IgD-negative memory B cell (primary cell): ENCODE measurements around the gene SNAPC4. TPM values are rescaled to one million over a fixed set of nuclear protein-coding genes. Genes with fewer than 3 reads are reported as not detected.
A peak's percentile ranks its signal among the peaks of the same experiment; 100 is the strongest.

Experiments used
- H3K27ac Mint-ChIP-seq, 3 donors: one replicate each; pipeline ENCODE4 v1.8.0; 2020 to 2022; ENCODE audit warnings: mild to moderate bottlenecking in 3 of 3, mixed read lengths in 3 of 3, moderate library complexity in 1 of 3
- H3K27me3 Mint-ChIP-seq: one replicate; pipeline ENCODE4 v1.8.0; 2021; ENCODE audit warnings: mixed read lengths
- H3K36me3 Mint-ChIP-seq: one replicate; pipeline ENCODE4 v1.8.0; 2020; ENCODE audit warnings: mild to moderate bottlenecking, mixed read lengths
- H3K4me1 Mint-ChIP-seq, 3 donors: one replicate each; pipeline ENCODE4 v1.8.0; 2020 to 2022; ENCODE audit warnings: mixed read lengths in 3 of 3, mild to moderate bottlenecking in 1 of 3
- H3K4me3 Mint-ChIP-seq, 4 donors: one replicate each; pipeline ENCODE4 v1.8.0; 2020 to 2022; ENCODE audit warnings: mild to moderate bottlenecking in 4 of 4, mixed read lengths in 4 of 4, moderate library complexity in 3 of 4
- H3K9me3 Mint-ChIP-seq, 3 donors: one replicate each; pipeline ENCODE4 v1.8.0; 2020 to 2021; ENCODE audit warnings: mixed read lengths in 3 of 3, mild to moderate bottlenecking in 1 of 3
- polyA plus RNA-seq: library from polyadenylated mRNA; unstranded; fragments of 300-500 nt; fragmentation: Illumina TruSeq; gene quantifications from one replicate; pipeline ENCODE4 v1.2.3, GENCODE V29; 2021

SNAPC4 gene
- polyA plus RNA-seq: 3.8 TPM

DNA sequence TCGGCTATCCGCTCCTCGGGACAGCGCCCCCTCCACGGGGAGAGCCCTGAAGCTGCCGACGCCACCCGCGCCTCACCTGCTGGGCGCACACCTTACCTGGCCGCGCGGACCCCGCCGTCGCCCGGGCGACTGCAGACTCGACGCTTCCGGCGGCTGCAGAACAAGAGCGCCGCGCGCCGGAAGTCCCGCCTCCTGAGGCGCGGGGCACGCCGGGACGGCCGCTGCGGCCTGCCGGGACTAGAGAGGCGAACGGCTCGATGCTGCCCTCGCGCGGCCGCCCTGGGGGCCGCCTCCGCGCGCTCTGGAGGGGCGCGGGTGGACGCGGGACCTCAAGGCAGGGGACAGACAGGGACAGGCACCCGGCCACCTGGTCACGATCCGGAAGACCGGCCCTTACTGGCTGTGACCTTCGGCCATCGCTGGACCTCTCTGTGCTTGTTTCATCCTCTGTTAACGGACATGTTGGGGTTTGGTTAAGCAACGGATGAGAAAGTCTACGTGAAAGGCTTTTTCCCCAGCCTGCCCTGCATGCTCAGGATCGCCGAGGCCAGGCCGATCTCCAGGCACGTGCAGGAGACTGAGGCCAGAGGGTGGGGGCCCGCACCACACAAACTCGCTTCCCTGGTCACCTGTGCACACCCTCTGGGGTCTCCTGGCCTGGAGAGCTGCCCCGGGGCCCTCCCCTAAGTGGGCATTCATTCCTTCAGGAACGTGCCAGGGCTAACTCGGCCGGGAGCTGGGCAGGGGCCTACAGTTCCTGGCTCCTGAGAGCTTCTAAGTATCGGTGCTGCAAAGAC, at the start of gene SNAPC4:
Gene SNAPC4, minus strand, starts transcription at position 133 of the 797 bp plus-strand sequence. CDS start 1,742 bp downstream, outside the sequence.
- peak within 1 kb of the TSS; percentile 82 to 92 (median 90) for H3K4me3 Mint-ChIP-seq
- H3K27ac Mint-ChIP-seq: peak within 1 kb of the TSS in 2 of 3 donors; percentile 71 to 92
- H3K36me3 Mint-ChIP-seq: peaks cover 3% of the 10 kb centered on the region
- peaks cover 25 to 32% (median 27%) of the 10 kb centered on the region in 3 donors for H3K4me1 Mint-ChIP-seq
- no peaks in the 10 kb centered on the region for H3K9me3 Mint-ChIP-seq
- no peaks in the 10 kb centered on the region for H3K27me3 Mint-ChIP-seq

DNA sequence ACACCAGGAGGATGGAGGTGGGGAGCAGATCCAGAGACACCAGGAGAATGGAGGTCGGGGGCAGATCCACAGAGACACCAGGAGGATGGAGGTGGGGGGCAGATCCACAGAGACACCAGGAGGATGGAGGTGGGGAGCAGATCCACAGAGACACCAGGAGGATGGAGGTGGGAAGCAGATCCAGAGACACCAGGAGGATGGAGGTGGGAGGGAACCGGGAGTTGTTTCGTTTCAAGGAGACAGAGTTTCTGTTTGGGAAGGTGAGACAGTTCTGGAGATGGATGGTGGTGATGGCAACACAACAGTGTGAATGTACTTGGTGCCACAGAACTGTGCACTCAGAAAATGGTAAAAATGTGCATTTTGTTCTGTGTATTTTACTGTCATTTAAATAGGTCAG, 48.7 kb upstream of the SNAPC4 start:
- Mint-ChIP-seq H3K27me3 (no peaks in the 10 kb centered on the region), H3K9me3 (no peaks in the 10 kb centered on the region), H3K4me3 (no peak overlapping the region), H3K27ac (no peak overlapping the region), H3K36me3 (no peaks in the 10 kb centered on the region), H3K4me1 (no peaks in the 10 kb centered on the region)

DNA sequence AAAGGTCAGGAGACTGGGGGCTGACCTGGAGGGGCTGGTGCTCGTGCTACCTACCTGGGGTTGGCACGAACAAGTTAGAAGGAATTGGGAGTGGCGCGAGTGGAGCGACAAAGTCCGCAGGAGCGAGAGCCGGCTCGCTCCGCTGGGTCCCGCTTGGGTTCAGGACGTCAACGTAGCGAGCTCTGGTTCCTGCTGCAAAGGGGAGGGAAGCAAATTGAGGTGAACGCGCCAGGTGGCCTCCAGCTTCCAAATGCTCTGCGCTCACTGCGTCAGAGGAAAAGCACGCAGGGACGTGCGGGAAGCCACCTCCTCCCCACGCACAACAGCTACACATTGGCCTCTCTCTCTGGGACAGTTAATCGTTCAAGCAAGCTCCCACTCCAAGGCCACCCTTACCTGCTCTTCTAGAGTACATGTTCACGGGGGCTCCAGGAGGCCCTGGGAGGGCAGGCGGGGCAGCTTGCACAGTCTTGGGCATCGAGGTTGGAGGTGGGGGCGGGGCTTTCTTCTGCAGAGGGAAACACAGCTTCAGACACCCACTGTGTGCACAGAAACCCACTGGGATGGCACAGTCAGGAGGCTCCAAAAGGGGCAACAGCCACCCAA, 47.3 kb upstream of the SNAPC4 start:
- Mint-ChIP-seq H3K36me3 (no peaks in the 10 kb centered on the region), H3K4me3 (peak overlapping the region in 1 of 4 donors; percentile 26), H3K9me3 (no peaks in the 10 kb centered on the region), H3K4me1 (no peaks in the 10 kb centered on the region), H3K27me3 (no peaks in the 10 kb centered on the region), H3K27ac (no peak overlapping the region)

DNA sequence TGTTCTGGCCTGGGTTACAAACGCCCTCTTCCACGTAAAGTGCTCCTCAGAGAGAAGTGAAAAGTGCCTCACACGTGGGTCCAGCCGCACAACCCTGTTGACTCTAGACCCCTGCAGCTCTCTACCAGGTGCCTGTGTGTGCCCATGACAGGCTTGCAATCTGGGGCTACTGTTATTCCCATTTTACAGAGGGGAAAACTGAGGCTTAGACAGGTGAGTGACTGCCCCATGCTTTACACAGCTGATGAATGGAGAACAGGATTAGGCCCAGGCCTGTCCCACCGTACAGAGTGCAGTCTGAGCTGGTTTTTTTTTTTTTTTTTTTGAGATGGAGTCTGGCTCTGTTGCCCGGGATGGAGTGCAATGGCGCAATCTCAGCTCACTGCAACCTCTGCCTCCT, 45.8 kb upstream of the SNAPC4 start:
- no peak overlapping the region for H3K4me3 Mint-ChIP-seq
- H3K27ac Mint-ChIP-seq: peak overlapping the region in 1 of 3 donors; percentile 19
- H3K27me3 Mint-ChIP-seq: no peaks in the 10 kb centered on the region
- H3K9me3 Mint-ChIP-seq: no peaks in the 10 kb centered on the region
- no peaks in the 10 kb centered on the region for H3K4me1 Mint-ChIP-seq
- no peaks in the 10 kb centered on the region for H3K36me3 Mint-ChIP-seq

DNA sequence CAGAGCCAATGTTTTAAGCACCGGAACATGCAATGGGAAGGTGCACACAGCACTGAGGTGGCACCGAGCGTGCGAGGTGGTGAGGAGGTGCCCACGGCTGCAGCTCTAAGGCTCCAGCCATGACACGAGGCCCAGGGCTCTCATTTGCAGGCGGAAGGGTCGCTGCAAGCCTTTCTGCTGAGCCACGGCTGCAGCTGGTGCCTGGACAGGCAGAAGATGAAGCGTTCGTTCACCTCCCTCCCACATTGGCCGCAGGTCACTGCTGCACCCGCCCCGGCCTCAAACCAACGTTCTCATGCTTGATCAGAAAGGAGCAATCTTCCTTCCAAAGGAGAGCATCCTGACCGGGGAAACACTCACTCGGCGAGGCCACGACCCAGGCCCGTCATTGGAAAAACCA, 44.1 kb upstream of the SNAPC4 start:
- H3K4me1 Mint-ChIP-seq: peaks cover 0 to 2% (median 0%) of the 10 kb centered on the region in 3 donors
- H3K27ac Mint-ChIP-seq: no peak overlapping the region
- H3K27me3 Mint-ChIP-seq: no peaks in the 10 kb centered on the region
- H3K9me3 Mint-ChIP-seq: no peaks in the 10 kb centered on the region
- H3K36me3 Mint-ChIP-seq: no peaks in the 10 kb centered on the region
- H3K4me3 Mint-ChIP-seq: no peak overlapping the region

- no peaks in the 10 kb centered on the region for H3K9me3 Mint-ChIP-seq
- H3K36me3 Mint-ChIP-seq: no peaks in the 10 kb centered on the region
- peaks cover 0 to 2% (median 0%) of the 10 kb centered on the region in 3 donors for H3K4me1 Mint-ChIP-seq
- H3K4me3 Mint-ChIP-seq: no peak overlapping the region
- H3K27ac Mint-ChIP-seq: no peak overlapping the region
- no peaks in the 10 kb centered on the region for H3K27me3 Mint-ChIP-seq
Observed at GRCh38 chr9:136443687-136444086, 43.7 kb upstream of the SNAPC4 start.

DNA sequence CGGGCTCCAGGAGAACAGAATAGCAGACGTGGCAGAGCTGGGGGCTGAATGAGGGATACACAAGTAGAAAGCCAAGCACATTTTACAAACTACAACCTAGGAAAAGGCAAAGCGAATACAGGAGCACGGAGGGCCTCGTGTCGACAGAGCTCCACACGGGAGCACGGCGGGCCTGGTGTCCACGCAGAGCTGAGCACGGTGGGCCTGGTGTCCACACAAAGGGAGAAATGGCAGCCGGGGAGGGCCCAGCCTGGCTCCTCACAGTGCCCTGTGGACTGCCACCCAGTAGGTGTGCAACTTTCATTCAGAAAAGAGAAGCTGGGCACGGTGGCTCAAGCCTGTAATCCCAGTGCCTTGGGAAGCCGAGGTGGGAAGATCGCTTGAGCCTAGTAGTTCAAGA, 43.1 kb upstream of the SNAPC4 start:
- Mint-ChIP-seq H3K27me3 (no peaks in the 10 kb centered on the region), H3K4me1 (peaks cover 0 to 6% (median 4%) of the 10 kb centered on the region in 3 donors), H3K36me3 (no peaks in the 10 kb centered on the region), H3K27ac (no peak overlapping the region), H3K9me3 (no peaks in the 10 kb centered on the region), H3K4me3 (no peak overlapping the region)

- H3K27me3 Mint-ChIP-seq: no peaks in the 10 kb centered on the region
- no peak overlapping the region for H3K4me3 Mint-ChIP-seq
- H3K36me3 Mint-ChIP-seq: no peaks in the 10 kb centered on the region
- no peaks in the 10 kb centered on the region for H3K9me3 Mint-ChIP-seq
- peak overlapping the region in 1 of 3 donors; percentile 50 for H3K27ac Mint-ChIP-seq
- peaks cover 0 to 13% (median 11%) of the 10 kb centered on the region in 3 donors for H3K4me1 Mint-ChIP-seq
Observed at GRCh38 chr9:136442265-136442664, 42.3 kb upstream of the SNAPC4 start.

- no peaks in the 10 kb centered on the region for H3K36me3 Mint-ChIP-seq
- no peaks in the 10 kb centered on the region for H3K27me3 Mint-ChIP-seq
- peak overlapping the region in 1 of 4 donors; percentile 58 for H3K4me3 Mint-ChIP-seq
- H3K4me1 Mint-ChIP-seq: peaks cover 4 to 18% (median 15%) of the 10 kb centered on the region in 3 donors
- no peaks in the 10 kb centered on the region for H3K9me3 Mint-ChIP-seq
- H3K27ac Mint-ChIP-seq: peak overlapping the region in 1 of 3 donors; percentile 32
Observed at GRCh38 chr9:136441681-136442245, 41.8 kb upstream of the SNAPC4 start.

DNA sequence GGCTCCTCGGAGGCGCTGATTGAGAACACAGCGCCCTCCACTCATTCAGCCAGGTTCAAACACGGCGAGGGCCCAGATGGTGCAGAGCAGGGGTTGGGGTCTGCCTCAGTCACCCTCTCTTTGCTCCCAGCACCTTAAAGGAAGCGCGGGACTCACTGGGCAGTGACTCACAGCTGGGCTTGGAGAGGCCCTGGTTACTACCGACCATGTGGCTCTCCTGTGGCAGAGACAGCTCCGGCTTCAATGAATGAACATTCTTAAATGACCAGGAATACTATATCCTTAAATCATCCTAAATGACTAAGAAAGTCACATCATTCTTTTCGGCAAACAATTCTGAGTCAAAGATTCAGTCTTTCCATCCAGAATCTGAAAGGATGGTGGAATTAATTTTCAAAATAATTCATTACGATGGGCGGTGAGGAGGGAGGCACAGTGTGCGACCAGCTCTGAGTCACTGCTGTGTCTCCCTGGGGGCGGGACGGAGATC, 41.3 kb upstream of the SNAPC4 start:
- H3K36me3 Mint-ChIP-seq: no peaks in the 10 kb centered on the region
- H3K27me3 Mint-ChIP-seq: no peaks in the 10 kb centered on the region
- peaks cover 7 to 22% (median 17%) of the 10 kb centered on the region in 3 donors for H3K4me1 Mint-ChIP-seq
- H3K9me3 Mint-ChIP-seq: no peaks in the 10 kb centered on the region
- H3K27ac Mint-ChIP-seq: peak overlapping the region in 1 of 3 donors; percentile 32
- H3K4me3 Mint-ChIP-seq: peak overlapping the region in 3 of 4 donors; percentile 3 to 58 (median 49)

DNA sequence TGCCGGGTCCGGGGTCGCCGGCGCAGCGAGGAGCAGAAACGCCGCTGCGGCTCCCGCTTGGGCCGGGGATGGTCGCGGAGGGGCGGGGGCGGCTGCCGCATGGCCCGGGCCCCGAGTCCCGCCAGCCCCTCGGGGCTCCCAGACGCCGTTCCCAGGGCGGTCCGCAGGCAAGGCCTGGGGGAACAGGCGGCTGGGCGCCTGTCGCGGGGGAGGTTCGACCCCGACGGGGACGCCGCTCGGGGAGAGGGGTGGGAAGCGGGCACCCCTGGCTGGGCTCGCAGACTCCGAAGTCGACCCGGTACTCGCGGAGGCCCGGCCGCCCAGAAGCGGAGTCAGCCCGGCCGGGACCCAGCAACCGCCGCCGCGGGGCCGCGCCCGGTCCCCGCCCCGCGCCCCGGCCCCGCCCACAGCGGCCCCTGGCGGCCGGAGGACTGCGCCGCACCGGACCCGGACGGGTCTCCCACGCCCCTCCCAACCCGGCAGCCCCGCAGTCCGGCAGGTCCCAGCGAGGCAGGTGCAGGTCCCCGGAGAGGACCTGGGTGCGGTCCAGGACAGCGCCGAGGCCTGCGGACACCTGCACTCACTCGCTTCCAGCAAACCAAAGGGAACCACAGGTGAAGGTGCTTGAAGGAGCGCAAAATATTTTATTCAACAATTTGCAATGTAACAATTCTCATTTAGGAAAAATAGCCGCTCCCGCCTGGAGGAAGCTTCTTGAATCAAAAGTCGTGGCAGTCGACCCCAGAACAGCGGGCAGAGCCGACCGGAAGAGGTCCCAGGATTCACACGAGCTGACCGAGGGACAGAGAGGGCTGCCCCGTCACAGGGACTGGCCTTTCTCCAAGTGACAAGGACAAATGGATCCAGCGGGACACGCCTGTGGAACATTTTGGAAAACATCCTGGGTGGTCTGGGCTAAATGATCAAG, 39.8 kb upstream of the SNAPC4 start, which contains the start of gene INPP5E:
Gene INPP5E, minus strand, starts transcription at position 365 of the 928 bp plus-strand sequence. CDS start 426 bp downstream, outside the sequence.
- no peaks in the 10 kb centered on the region for H3K36me3 Mint-ChIP-seq
- H3K4me1 Mint-ChIP-seq: peaks cover 7 to 22% (median 17%) of the 10 kb centered on the region in 3 donors
- H3K9me3 Mint-ChIP-seq: no peaks in the 10 kb centered on the region
- H3K27me3 Mint-ChIP-seq: no peaks in the 10 kb centered on the region
- peak within 1 kb of the TSS in 2 of 3 donors; percentile 43 to 88 for H3K27ac Mint-ChIP-seq
- peak within 1 kb of the TSS; percentile 81 to 95 (median 88) for H3K4me3 Mint-ChIP-seq

GRCh38 chr9:136438548-136439480, 38.8 kb upstream of the SNAPC4 start:
- Mint-ChIP-seq H3K4me1 (peaks cover 7 to 22% (median 17%) of the 10 kb centered on the region in 3 donors), H3K9me3 (no peaks in the 10 kb centered on the region), H3K27me3 (no peaks in the 10 kb centered on the region), H3K27ac (peak overlapping the region; percentile 37 to 76 (median 43)), H3K4me3 (peak overlapping the region; percentile 81 to 95 (median 88)), H3K36me3 (no peaks in the 10 kb centered on the region)

- H3K27me3 Mint-ChIP-seq: no peaks in the 10 kb centered on the region
- H3K4me1 Mint-ChIP-seq: peaks cover 7 to 22% (median 17%) of the 10 kb centered on the region in 3 donors
- H3K36me3 Mint-ChIP-seq: no peaks in the 10 kb centered on the region
- H3K9me3 Mint-ChIP-seq: no peaks in the 10 kb centered on the region
- peak overlapping the region; percentile 37 to 76 (median 43) for H3K27ac Mint-ChIP-seq
- H3K4me3 Mint-ChIP-seq: peak overlapping the region; percentile 81 to 95 (median 88)
Observed at GRCh38 chr9:136437839-136438547, 38.0 kb upstream of the SNAPC4 start.
